ENCODE results near the gene AVEN. TPM values are rescaled to one million over a fixed set of nuclear protein-coding genes. Genes with fewer than 3 reads are reported as not detected.

The AVEN gene
- total and polyA plus RNA-seq, 9 of the 15 experiments (the other 6 are each of a cell fraction or from before 2014, with no cell fraction given), result 1.5 to 6.4 (median 4.7) TPM

DNA sequence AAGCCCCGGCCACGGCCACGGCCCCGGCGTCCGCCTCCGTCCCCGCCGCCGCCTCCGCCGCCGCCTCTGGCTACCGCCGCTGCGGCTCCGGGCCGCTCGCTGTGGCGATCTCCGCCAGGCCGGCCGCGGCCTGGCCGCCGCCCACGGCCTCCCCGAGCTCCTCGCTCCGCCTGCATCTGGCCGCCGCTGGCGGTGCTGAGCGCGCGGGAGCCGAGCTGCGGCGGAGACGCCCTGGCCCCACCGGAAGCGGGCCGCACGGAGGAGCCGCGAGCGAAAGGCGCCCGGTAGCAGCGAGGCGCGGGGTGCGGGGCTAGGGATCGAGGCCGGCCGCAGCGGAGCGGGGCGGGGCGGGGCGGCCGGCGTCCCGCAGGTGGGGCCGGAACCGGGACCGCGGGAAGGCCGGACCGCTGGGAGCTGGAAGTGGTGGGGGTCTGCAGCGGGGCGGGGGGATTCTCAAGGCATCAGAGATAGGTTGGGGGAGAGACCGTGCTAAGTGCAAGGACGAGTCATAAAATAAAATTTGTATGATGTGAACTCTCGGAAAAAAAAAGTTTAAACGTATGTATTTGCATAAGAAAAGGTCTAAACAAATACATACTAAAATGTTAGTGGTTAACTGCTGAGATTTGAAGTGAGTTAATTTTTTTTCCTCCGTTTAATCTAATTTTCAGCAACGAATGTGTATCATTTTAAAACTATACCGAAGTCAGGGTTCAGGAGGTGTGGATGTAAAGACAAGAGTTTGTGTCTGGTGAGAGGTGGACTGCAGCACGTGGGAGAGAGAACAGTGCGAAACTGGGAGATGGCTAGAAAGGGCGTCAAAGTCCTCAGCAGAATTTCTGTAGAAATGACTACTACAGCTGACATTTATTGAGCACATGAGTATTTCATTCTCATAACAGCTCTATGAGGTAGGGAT lies at the start of gene AVEN (continued):
- TF ChIP-seq, protein P1, sequence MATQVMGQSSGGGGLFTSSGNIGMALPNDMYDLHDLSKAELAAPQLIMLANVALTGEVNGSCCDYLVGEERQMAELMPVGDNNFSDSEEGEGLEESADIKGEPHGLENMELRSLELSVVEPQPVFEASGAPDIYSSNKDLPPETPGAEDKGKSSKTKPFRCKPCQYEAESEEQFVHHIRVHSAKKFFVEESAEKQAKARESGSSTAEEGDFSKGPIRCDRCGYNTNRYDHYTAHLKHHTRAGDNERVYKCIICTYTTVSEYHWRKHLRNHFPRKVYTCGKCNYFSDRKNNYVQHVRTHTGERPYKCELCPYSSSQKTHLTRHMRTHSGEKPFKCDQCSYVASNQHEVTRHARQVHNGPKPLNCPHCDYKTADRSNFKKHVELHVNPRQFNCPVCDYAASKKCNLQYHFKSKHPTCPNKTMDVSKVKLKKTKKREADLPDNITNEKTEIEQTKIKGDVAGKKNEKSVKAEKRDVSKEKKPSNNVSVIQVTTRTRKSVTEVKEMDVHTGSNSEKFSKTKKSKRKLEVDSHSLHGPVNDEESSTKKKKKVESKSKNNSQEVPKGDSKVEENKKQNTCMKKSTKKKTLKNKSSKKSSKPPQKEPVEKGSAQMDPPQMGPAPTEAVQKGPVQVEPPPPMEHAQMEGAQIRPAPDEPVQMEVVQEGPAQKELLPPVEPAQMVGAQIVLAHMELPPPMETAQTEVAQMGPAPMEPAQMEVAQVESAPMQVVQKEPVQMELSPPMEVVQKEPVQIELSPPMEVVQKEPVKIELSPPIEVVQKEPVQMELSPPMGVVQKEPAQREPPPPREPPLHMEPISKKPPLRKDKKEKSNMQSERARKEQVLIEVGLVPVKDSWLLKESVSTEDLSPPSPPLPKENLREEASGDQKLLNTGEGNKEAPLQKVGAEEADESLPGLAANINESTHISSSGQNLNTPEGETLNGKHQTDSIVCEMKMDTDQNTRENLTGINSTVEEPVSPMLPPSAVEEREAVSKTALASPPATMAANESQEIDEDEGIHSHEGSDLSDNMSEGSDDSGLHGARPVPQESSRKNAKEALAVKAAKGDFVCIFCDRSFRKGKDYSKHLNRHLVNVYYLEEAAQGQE (IDR thresholded peaks at IDR 0.05; ENCODE audit: borderline replicate concordance), result peak; percentile 27; the same call in 1 of the 2 replicates
- TF ChIP-seq, protein P1 (CRISPR knock-in tag; IDR thresholded peaks at IDR 0.05; ENCODE audit: low read depth), result no peak
- no peak for TF ChIP-seq MLX (CRISPR knock-in tag; conservative IDR thresholded peaks at IDR 0.05)
- TF ChIP-seq, protein P2, sequence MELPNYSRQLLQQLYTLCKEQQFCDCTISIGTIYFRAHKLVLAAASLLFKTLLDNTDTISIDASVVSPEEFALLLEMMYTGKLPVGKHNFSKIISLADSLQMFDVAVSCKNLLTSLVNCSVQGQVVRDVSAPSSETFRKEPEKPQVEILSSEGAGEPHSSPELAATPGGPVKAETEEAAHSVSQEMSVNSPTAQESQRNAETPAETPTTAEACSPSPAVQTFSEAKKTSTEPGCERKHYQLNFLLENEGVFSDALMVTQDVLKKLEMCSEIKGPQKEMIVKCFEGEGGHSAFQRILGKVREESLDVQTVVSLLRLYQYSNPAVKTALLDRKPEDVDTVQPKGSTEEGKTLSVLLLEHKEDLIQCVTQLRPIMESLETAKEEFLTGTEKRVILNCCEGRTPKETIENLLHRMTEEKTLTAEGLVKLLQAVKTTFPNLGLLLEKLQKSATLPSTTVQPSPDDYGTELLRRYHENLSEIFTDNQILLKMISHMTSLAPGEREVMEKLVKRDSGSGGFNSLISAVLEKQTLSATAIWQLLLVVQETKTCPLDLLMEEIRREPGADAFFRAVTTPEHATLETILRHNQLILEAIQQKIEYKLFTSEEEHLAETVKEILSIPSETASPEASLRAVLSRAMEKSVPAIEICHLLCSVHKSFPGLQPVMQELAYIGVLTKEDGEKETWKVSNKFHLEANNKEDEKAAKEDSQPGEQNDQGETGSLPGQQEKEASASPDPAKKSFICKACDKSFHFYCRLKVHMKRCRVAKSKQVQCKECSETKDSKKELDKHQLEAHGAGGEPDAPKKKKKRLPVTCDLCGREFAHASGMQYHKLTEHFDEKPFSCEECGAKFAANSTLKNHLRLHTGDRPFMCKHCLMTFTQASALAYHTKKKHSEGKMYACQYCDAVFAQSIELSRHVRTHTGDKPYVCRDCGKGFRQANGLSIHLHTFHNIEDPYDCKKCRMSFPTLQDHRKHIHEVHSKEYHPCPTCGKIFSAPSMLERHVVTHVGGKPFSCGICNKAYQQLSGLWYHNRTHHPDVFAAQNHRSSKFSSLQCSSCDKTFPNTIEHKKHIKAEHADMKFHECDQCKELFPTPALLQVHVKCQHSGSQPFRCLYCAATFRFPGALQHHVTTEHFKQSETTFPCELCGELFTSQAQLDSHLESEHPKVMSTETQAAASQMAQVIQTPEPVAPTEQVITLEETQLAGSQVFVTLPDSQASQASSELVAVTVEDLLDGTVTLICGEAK (IDR thresholded peaks at IDR 0.05), result no peak
- TF ChIP-seq, protein P2 (CRISPR knock-in tag; IDR thresholded peaks at IDR 0.05), result 0 out of 2 replicates have a peak, but pooled peaks have one; percentile 3
